Central memory CD4-positive, alpha-beta T cell (primary cell): ENCODE results near the gene PCYT1A.
"Not testable (repeated sequence)": the region's sequence is repeated elsewhere in the genome, so short reads cannot be mapped to it uniquely, and the experiment has no call there.

Source experiments
- DNase-seq: peaks from one replicate; pipeline ENCODE4 v3.0.0; 2022

The PCYT1A gene

DNA sequence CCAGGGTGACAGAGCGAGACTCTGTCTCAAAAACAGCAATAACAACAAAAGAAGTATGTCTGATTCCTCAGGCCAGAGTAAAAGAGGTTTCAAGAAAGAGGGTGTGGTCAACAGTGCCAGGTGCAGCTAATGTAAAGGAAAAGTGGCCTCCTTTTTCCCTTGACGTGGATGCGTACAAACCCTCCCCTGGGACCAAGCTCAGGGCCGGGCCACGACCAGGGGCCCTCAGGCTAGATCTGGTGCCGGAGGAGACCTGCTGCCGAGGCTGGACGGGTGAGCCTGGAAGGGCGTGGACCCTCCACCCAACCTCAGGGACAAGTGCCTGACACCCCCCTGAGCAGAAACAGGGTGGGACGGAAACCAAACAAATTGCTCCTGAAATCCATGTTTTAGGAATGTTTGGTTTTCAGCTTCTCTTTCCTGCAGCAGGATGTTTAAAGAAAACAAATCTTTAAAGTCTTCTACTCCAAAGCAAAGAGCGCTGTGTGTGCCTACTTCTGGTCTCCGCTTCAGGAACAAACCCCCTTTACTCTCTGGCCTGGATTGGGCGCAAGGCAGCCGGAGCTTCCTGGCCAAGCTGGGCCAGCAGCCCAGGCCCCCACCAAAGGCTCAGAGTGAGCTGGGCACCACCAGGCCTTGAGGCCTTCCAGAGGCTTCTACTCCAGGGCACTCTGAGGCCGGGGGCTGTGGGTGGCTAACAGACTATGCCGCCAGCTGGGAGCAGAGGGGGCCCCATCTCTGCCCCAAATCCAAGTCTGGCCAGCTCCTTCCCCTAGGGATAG lies 97.8 kb downstream of the PCYT1A start:
- DNase-seq, result no peak

DNA sequence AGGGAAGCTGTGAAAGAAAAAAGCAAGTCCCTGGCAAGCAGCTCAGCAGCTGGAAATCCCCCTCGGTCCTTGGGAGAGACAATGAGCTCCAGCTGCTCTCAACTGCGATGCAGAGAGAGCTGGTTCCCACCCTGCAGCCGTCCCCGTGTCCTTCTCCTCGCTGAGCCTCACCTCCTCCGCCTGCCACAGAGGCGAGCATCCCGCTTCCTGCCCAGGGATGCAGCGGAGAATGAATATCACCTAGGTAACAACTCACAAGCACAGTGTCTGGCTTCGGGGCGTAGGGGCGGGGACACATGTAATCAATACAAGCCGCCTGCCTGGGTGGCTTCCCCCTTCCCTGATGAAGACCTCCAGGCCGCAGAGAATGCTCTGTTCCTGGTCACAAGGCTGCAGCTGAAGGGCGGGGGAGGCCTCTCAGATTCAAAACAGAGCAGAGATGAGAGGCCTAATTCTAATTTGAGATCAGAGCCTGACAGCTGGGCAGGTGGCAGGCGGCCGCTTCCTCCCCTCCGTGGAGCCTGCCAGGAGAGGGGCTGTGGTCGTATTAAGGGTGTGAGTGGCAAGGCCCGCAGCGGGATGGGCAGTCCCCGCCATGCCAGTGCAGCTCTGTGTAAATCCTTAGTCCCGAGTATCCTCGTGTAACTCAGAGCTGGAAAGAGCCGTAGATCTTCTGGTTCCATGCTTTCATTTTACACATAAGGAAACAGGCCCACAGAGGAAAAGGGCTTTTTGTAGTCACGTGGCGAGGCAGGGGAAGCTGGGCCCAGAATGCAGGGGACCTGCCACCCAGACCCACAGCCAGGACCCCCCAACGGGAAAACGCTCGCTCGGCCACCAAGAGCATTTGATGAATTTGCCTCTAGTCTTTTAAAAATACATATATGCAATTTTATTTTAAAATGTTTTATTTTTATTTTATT lies 100.6 kb downstream of the PCYT1A start:
- peak; percentile 30 for DNase-seq

DNA sequence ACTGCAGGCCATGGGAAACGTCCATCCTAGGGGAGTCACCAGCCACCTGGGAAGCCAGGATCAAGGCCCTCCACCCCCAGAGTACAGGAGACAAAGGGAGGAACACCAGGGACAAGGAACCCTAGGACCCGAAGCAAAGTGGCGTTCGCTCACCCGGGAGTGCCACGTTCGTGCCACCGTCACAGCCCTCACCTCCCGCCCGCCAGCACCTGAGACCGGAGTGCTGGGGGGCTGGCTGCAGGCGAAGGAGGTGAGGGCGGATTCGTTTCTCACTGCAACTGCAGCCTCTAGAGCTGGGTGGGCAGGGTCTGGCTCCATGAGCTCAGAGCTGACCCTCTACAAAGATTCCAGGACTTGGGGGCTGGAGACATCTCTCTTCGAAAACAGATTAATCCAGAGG lies 102.6 kb downstream of the PCYT1A start:
- no peak for DNase-seq

DNA sequence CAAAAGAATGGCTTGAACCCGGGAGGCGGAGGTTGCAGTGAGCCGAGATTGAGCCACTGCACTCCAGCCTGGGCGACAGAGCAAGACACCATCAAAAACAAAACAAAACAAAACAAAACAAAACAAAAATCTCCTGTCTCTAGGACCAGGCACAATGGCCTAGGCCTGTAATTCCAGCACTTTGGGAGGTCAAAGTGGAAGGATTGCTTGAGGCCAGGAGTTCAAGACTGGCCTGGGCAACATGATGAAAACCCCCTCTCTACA lies 103.4 kb downstream of the PCYT1A start:
- not testable (repeated sequence) for DNase-seq

DNA sequence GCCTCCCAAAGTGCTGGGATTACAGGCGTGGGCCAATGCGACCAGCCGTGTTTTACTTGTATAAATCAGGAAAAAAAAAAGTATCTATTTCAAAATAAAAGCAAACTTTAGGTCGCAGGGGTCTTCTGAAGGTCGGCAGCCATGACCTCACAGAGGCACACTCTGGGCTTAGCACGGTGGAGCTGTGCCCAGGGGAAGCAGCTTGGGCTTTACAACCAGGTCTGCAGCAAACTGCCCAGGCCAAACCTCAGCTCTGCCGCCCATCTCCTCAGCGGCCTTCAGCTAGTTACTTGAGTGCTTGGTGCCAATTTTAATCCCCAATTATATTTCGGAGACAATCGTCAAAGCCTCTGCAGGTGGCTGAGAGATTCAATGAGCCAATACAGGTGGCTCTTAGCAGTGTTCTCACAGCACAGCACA lies 106.4 kb downstream of the PCYT1A start:
- DNase-seq, result no peak

DNA sequence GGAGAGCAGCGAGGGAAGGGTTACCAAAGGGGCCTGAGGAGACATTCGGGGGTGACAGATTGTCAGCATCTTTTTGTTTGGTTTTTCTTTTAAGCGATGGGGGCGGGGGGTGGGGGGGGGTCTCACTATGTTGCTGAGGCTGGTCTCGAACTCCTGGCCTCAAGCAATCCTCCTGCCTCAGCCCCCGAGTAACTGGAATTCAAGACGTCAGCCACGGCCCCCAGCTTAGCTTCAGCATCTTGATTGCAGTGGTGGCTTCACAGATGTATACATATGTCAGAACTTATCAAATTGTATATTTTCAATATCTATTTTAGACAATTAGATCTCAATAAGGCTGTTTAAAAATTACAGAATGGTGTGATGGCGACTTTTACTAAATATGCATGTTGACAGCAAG lies 107.2 kb downstream of the PCYT1A start:
- no peak for DNase-seq
